ENCODE measurements around the gene NDUFS3.

The NDUFS3 gene

GRCh38 chr11:47592251-47592650, 13.4 kb downstream of the NDUFS3 start:
- DNase-seq = no peak

GRCh38 chr11:47592970-47593369, 14.1 kb downstream of the NDUFS3 start:
- no peak for DNase-seq

- DNase-seq = no peak
Observed at GRCh38 chr11:47593492-47593933, 14.6 kb downstream of the NDUFS3 start.

GRCh38 chr11:47593934-47594855, 15.3 kb downstream of the NDUFS3 start, which contains the start of gene C1QTNF4:
C1QTNF4 (minus strand) TSS chr11:47594411; CDS start chr11:47590810, 3,601 bp downstream.
- no peak for DNase-seq

GRCh38 chr11:47595029-47595428, 16.2 kb downstream of the NDUFS3 start:
- no peak for DNase-seq

- no peak for DNase-seq
Observed at GRCh38 chr11:47595967-47596366, 17.1 kb downstream of the NDUFS3 start.

GRCh38 chr11:47599902-47600301, 21.0 kb downstream of the NDUFS3 start:
- DNase-seq = no peak

- no peak for DNase-seq
Observed at GRCh38 chr11:47603295-47603694, 24.4 kb downstream of the NDUFS3 start.

GRCh38 chr11:47605921-47606320, 27.0 kb downstream of the NDUFS3 start:
- DNase-seq = no peak

GRCh38 chr11:47606731-47607130, 27.9 kb downstream of the NDUFS3 start:
- DNase-seq = no peak

- no peak for DNase-seq
Observed at GRCh38 chr11:47607380-47607779, 28.5 kb downstream of the NDUFS3 start.

- no peak for DNase-seq
Observed at GRCh38 chr11:47609675-47610074, 30.8 kb downstream of the NDUFS3 start.

GRCh38 chr11:47611348-47611794, 32.5 kb downstream of the NDUFS3 start:
- DNase-seq = no peak

- no peak for DNase-seq
Observed at GRCh38 chr11:47615249-47615648, 36.4 kb downstream of the NDUFS3 start.

- DNase-seq = peak; percentile 32
Observed at GRCh38 chr11:47616726-47617416, 38.0 kb downstream of the NDUFS3 start.

GRCh38 chr11:47617417-47617809, 38.5 kb downstream of the NDUFS3 start:
- no peak for DNase-seq

GRCh38 chr11:47620836-47621378, 42.0 kb downstream of the NDUFS3 start:
- DNase-seq = no peak

GRCh38 chr11:47626234-47626633, 47.4 kb downstream of the NDUFS3 start:
- no peak for DNase-seq

GRCh38 chr11:47628026-47628425, 49.2 kb downstream of the NDUFS3 start:
- no peak for DNase-seq

- no peak for DNase-seq
Observed at GRCh38 chr11:47631473-47631872, 52.6 kb downstream of the NDUFS3 start.
